ENCODE measurements around the gene SLC25A13.

DNA sequence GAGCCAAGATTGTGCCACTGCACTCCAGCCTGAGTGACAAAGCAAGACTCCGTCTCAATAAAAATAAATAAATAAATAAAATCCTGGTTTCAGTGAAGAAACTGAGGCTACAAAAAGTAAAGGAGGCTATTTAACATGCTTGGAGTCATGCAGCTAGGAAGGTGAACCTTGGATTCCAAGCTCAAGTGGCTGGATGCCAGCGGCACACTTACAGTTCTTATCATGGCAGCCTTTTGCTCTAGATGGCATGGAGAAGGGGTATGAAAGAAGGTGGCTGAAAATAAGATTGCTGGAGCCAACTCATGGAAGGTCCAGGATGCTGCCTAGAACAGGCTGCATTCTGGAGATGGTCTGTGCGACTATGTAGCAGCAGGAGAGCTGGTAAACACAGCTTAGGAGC is 170.0 kb downstream of the SLC25A13 start:
- TF ChIP-seq, protein P1, sequence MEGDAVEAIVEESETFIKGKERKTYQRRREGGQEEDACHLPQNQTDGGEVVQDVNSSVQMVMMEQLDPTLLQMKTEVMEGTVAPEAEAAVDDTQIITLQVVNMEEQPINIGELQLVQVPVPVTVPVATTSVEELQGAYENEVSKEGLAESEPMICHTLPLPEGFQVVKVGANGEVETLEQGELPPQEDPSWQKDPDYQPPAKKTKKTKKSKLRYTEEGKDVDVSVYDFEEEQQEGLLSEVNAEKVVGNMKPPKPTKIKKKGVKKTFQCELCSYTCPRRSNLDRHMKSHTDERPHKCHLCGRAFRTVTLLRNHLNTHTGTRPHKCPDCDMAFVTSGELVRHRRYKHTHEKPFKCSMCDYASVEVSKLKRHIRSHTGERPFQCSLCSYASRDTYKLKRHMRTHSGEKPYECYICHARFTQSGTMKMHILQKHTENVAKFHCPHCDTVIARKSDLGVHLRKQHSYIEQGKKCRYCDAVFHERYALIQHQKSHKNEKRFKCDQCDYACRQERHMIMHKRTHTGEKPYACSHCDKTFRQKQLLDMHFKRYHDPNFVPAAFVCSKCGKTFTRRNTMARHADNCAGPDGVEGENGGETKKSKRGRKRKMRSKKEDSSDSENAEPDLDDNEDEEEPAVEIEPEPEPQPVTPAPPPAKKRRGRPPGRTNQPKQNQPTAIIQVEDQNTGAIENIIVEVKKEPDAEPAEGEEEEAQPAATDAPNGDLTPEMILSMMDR (conservative IDR thresholded peaks at IDR 0.05; ENCODE audit: low read depth, low read length) = no peak
- TF ChIP-seq MXI1 (IDR thresholded peaks at IDR 0.05; ENCODE audit: borderline replicate concordance, low read depth, low read length) (no peak), RFX5 (IDR thresholded peaks at IDR 0.05; ENCODE audit: low read depth, low read length) (no peak)

All from IMR-90 (cell line).